H1 (cell line): ENCODE results near the gene DNMT3B. TPM values are rescaled to one million over a fixed set of nuclear protein-coding genes. Genes with fewer than 3 reads are reported as not detected.
"Not testable (repeated sequence)": the region's sequence is repeated elsewhere in the genome, so short reads cannot be mapped to it uniquely, and the experiment has no call there.

Experiments used
- CTCF ChIA-PET: fragments of 300-600 bp; sonication (Branson Sonifier 250); formaldehyde crosslinking; loops from one replicate; lab custom pipeline; 2021; ENCODE audit not compliant: partially characterized antibody; lab: Charles Lee
- POLR2A ChIA-PET: fragments of 300-600 bp; sonication (Branson Sonifier 250); formaldehyde crosslinking; loops from one replicate; lab custom pipeline; 2021; ENCODE audit warnings: inconsistent platforms; ENCODE audit not compliant: partially characterized antibody; lab: Charles Lee
- DNase-seq, 2 experiments: peaks; one replicate each; pipeline versions ENCODE4 v3.0.0 to v3.0.0-alpha.2; 2010 to 2022; ENCODE audit warnings: low spot score in 2 of 2, low read depth in 1 of 2, mixed read lengths in 1 of 2
- FAIRE-seq: peaks from 2 replicates; lab custom pipeline; 2011; peaks lifted over from hg19 to GRCh38; lab: Jason Lieb, UNC
- H2AFZ ChIP-seq: 2 replicates; pipeline ENCODE4 v1.8.1; 2012; ENCODE audit warnings: low read length, inconsistent platforms
- H2AK5ac ChIP-seq: 2 replicates; pipeline ENCODE4 v1.6.1; 2013; ENCODE audit warnings: low read depth, low read length
- H2BK120ac ChIP-seq: replicated peaks from 2 replicates; pipeline ENCODE3; 2013; ENCODE audit warnings: low read depth, low read length, inconsistent platforms
- H2BK12ac ChIP-seq: 2 replicates; pipeline ENCODE4 v1.6.1; 2013; ENCODE audit warnings: low read depth, low read length
- H2BK15ac ChIP-seq: 2 replicates; pipeline ENCODE4 v1.6.1; 2013; ENCODE audit warnings: low read length
- H2BK20ac ChIP-seq: 2 replicates; pipeline ENCODE4 v1.6.1; 2013; ENCODE audit warnings: low read length
- H2BK5ac ChIP-seq: 2 replicates; pipeline ENCODE4 v1.6.1; 2013; ENCODE audit warnings: low read depth, low read length
- H3K14ac ChIP-seq: 2 replicates; pipeline ENCODE4 v1.6.1; 2013; ENCODE audit warnings: inconsistent platforms; ENCODE audit not compliant: insufficient read length
- H3K18ac ChIP-seq: 2 replicates; pipeline ENCODE4 v1.6.1; 2013; ENCODE audit warnings: low read length; ENCODE audit errors: extremely low read depth
- H3K23ac ChIP-seq: 2 replicates; pipeline ENCODE4 v1.6.1; 2013; ENCODE audit warnings: inconsistent platforms; ENCODE audit not compliant: insufficient read length
- H3K23me2 ChIP-seq: 2 replicates; pipeline ENCODE4 v1.6.1; 2013; ENCODE audit warnings: low read depth, low read length
- H3K27ac ChIP-seq: 2 replicates; pipeline ENCODE4 v1.6.1; 2011; ENCODE audit warnings: low read depth, low read length, inconsistent platforms
- H3K27me3 ChIP-seq, 4 experiments: replicated peaks in 1 of 4; 1 replicate in 1 of 4; 2 replicates in 3 of 4; pipeline versions ENCODE4 v1.6.1 to v1.8.1; 2011 to 2013; ENCODE audit warnings: low read length in 3 of 4, mild to moderate bottlenecking in 3 of 4, inconsistent platforms in 2 of 4, mixed read lengths in 2 of 4, moderate library complexity in 1 of 4; ENCODE audit not compliant: control insufficient read depth in 3 of 4, insufficient read depth in 3 of 4; ENCODE audit errors: extremely low read depth in 1 of 4
- H3K36me3 ChIP-seq, 4 experiments: 2 replicates each; pipeline versions ENCODE4 v1.6.1 to v1.8.1; 2011 to 2013; ENCODE audit warnings: mild to moderate bottlenecking in 4 of 4, low read length in 3 of 4, moderate library complexity in 2 of 4, control low read depth in 1 of 4, inconsistent platforms in 1 of 4; ENCODE audit not compliant: insufficient read depth in 4 of 4, control insufficient read depth in 2 of 4
- H3K4ac ChIP-seq: replicated peaks from 2 replicates; pipeline ENCODE3; 2013; ENCODE audit warnings: low read length, low read depth, mixed read lengths, inconsistent platforms; ENCODE audit not compliant: insufficient read length
- H3K4me1 ChIP-seq, 4 experiments: replicated peaks in 1 of 4; 1 replicate in 1 of 4; 2 replicates in 3 of 4; pipeline versions ENCODE4 v1.6.1 to v1.8.1; 2011 to 2013; ENCODE audit warnings: low read length in 3 of 4, inconsistent platforms in 2 of 4, mixed read lengths in 1 of 4; ENCODE audit not compliant: insufficient read depth in 4 of 4, control insufficient read depth in 3 of 4
- H3K4me2 ChIP-seq, 2 experiments: 2 replicates each; pipeline versions ENCODE4 v1.6.1 to v1.8.1; 2011 to 2013; ENCODE audit warnings: low read depth in 2 of 2, low read length in 2 of 2, control low read depth in 1 of 2, inconsistent platforms in 1 of 2, mild to moderate bottlenecking in 1 of 2; ENCODE audit not compliant: insufficient read depth in 1 of 2
- H3K4me3 ChIP-seq, 4 experiments: fragments of 200-600, 300-600 bp in 1 of 4; sonication (generic), shearing (Covaris generic), sonication (Bioruptor Twin) in 1 of 4; 2 replicates each; pipeline versions ENCODE4 v1.5.1 to v1.8.1; 2011 to 2016; ENCODE audit warnings: low read length in 4 of 4, low read depth in 3 of 4, control low read depth in 2 of 4, inconsistent platforms in 2 of 4, mild to moderate bottlenecking in 2 of 4, mixed read lengths in 1 of 4, moderate library complexity in 1 of 4; ENCODE audit not compliant: insufficient read depth in 2 of 4; ENCODE audit errors: extremely low read depth in 1 of 4
- H3K56ac ChIP-seq: replicated peaks from 2 replicates; pipeline ENCODE3; 2013; ENCODE audit warnings: low read depth, mild to moderate bottlenecking, mixed read lengths, low read length, inconsistent platforms; ENCODE audit not compliant: insufficient read length
- H3K79me1 ChIP-seq: 2 replicates; pipeline ENCODE4 v1.6.1; 2013; ENCODE audit warnings: low read depth, low read length, control low read depth
- H3K79me2 ChIP-seq, 2 experiments: 2 replicates each; pipeline versions ENCODE4 v1.6.1 to v1.8.1; 2012 to 2013; ENCODE audit warnings: low read length in 2 of 2, mild to moderate bottlenecking in 2 of 2, inconsistent platforms in 1 of 2; ENCODE audit not compliant: insufficient read depth in 2 of 2, control insufficient read depth in 1 of 2
- H3K9ac ChIP-seq, 4 experiments: replicated peaks in 1 of 4; 1 replicate in 1 of 4; 2 replicates in 3 of 4; pipeline versions ENCODE4 v1.6.1 to v1.8.1; 2011 to 2013; ENCODE audit warnings: low read depth in 3 of 4, low read length in 3 of 4, control low read depth in 2 of 4, mild to moderate bottlenecking in 2 of 4, moderate library complexity in 2 of 4, inconsistent platforms in 1 of 4; ENCODE audit errors: extremely low read depth in 1 of 4
- H3K9me3 ChIP-seq, 2 experiments: 2 replicates each; pipeline versions ENCODE4 v1.6.1 to v1.8.1; 2012 to 2013; ENCODE audit warnings: mild to moderate bottlenecking in 2 of 2, moderate library complexity in 2 of 2, control low read depth in 1 of 2, inconsistent platforms in 1 of 2, low read depth in 1 of 2, low read length in 1 of 2, mixed read lengths in 1 of 2; ENCODE audit not compliant: insufficient read depth in 2 of 2
- H4K20me1 ChIP-seq, 2 experiments: replicated peaks in 1 of 2; 2 replicates each; pipeline versions ENCODE3 to v1.8.1; 2011 to 2013; ENCODE audit warnings: inconsistent platforms in 2 of 2, low read length in 2 of 2, mild to moderate bottlenecking in 1 of 2; ENCODE audit not compliant: insufficient read depth in 2 of 2, control insufficient read depth in 1 of 2
- H4K5ac ChIP-seq: 2 replicates; pipeline ENCODE4 v1.6.1; 2013; ENCODE audit warnings: low read length, low read depth, mixed read lengths, inconsistent platforms; ENCODE audit not compliant: insufficient read length
- H4K8ac ChIP-seq: 2 replicates; pipeline ENCODE4 v1.8.0; 2013; ENCODE audit warnings: mild to moderate bottlenecking, moderate library complexity, low read length, inconsistent platforms; ENCODE audit not compliant: insufficient read depth; ENCODE audit errors: extremely low read depth
- H4K91ac ChIP-seq: replicated peaks from 2 replicates; pipeline ENCODE3; 2013; ENCODE audit warnings: low read length, mixed read lengths, inconsistent platforms; ENCODE audit not compliant: insufficient read length
- WGBS, 2 experiments: shearing (Covaris generic) in 1 of 2; methylation state at CpG; one replicate each; pipeline versions ENCODE4 v1.1.6 to v1.1.7; 2013 to 2015; ENCODE audit warnings: low lambda C conversion rate in 2 of 2, mixed read lengths in 2 of 2, inconsistent platforms in 1 of 2, low coverage in 1 of 2, missing lambda C conversion rate in 1 of 2; ENCODE audit not compliant: insufficient replicate concordance in 2 of 2, insufficient coverage in 1 of 2, insufficient read length in 1 of 2; ENCODE audit errors: extremely low coverage in 1 of 2, missing lambda C conversion rate in 1 of 2; 5-methylcytosine and 5-hydroxymethylcytosine counted together
- polyA plus RNA-seq, 7 experiments: library from polyadenylated mRNA; depleted of rRNA in 3 of 7; stranded (reverse) in 5 of 7; unstranded in 2 of 7; fragments of >200 nt in 5 of 7; fragments of 200-250 nt in 2 of 7; gene quantifications; 1 replicate in 5 of 7; 2 replicates in 1 of 7; 4 replicates in 1 of 7; pipeline versions ENCODE4 v1.2.1 to v1.2.3, GENCODE V29; 2011 to 2013; ENCODE audit warnings: missing spikeins in 2 of 7, mixed read lengths in 2 of 7
- total RNA-seq: library from RNA; stranded (reverse); fragmentation: NEBNext Ultra II Directional; extraction: Animal tissue kit (Norgen Biotek cat#: 25700); gene quantifications from 2 replicates; pipeline ENCODE4 v1.2.1, GENCODE V29; 2021

Gene DNMT3B
- total and polyA plus RNA-seq, 2 of the 8 experiments (the other 6 are each of a cell fraction or from before 2014, with no cell fraction given): 433 to 1,016 TPM

DNA sequence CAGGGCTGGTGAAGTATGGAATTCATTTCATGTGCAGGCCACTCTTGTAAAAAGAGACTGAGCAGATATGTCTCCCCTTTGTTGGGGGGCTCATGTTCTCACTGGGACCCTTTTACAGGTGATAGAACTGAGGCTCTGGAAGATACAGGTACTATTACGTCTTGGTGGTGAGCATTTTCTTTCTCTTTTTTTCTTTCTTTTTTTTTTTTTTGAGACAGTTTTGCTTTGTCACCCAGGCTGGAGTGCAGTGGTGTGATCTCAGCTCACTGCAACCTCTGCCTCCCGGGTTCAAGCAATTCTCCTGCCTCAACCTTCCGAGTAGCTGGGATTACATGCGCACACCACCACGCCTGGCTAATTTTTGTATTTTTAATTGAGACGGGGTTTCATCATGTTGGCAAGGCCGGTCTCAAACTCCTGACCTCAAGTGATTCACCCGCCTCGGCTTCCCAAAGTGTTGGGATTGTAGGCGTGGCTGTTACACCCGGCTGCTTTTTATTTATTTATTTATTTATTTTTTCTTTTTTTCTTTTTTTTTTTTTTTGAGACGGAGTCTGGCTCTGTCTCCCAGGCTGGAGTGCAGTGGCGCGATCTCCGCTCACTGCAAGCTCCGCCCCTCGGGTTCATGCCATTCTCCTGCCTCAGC, 3.2 kb downstream of the DNMT3B start:
- ChIA-PET CTCF (interaction anchor here (0.6 to 5.9 kb wide), 10 partner anchors 10 to 100 kb away, joined by 3 to 70 read pairs (median 10); partner anchors contain the start of genes C20orf203 and COMMD7), POLR2A (interaction anchor here (0.5 to 14.6 kb wide), 24 partner anchors 11 to 783 kb away, joined by 3 to 239 read pairs (median 7); partner anchors contain the start of genes C20orf203, COMMD7 and MAPRE1)
- H3K79me1 ChIP-seq, H2AK5ac ChIP-seq, DNase-seq, H3K9ac ChIP-seq, H3K56ac ChIP-seq, H3K14ac ChIP-seq, H3K23ac ChIP-seq, H2BK120ac ChIP-seq, H3K4ac ChIP-seq, H2BK15ac ChIP-seq, H3K27ac ChIP-seq, H3K9me3 ChIP-seq, H4K5ac ChIP-seq, H2BK12ac ChIP-seq, H4K8ac ChIP-seq, H2AFZ ChIP-seq, H3K27me3 ChIP-seq, H2BK20ac ChIP-seq, FAIRE-seq, H4K91ac ChIP-seq: not testable (repeated sequence)
- WGBS, 2 experiments: 78% methylated on average over 11 of the region's 17 CpGs; no CpG with 5 or more reads in 1 of the 2 experiments
- H3K4me1 ChIP-seq: peaks cover 14 to 27% (median 22%) of the 10 kb centered on the region in 4 experiments
- H3K4me2 ChIP-seq: peak overlapping the region; percentile 65 to 99
- H3K4me3 ChIP-seq: peak overlapping the region; percentile 92 to 100 (median 96); a peak in 7 of 8 replicates
- H3K36me3 ChIP-seq: peaks cover 9 to 74% (median 25%) of the 10 kb centered on the region in 4 experiments
- peaks cover 14% of the 10 kb centered on the region for H3K23me2 ChIP-seq
- H2BK5ac ChIP-seq: 0 out of 2 replicates have a peak overlapping the region, but pooled peaks have one; percentile 86
- peaks cover 41 to 48% of the 10 kb centered on the region in 2 experiments for H4K20me1 ChIP-seq
- H3K79me2 ChIP-seq: peaks cover 71 to 90% of the 10 kb centered on the region in 2 experiments
- peak overlapping the region; percentile 75; the same call in 1 of the 2 replicates for H3K18ac ChIP-seq
